ENCODE measurements around the gene LAMA5. TPM values are rescaled to one million over a fixed set of nuclear protein-coding genes. Genes with fewer than 3 reads are reported as not detected.

LAMA5 gene
- total and polyA plus RNA-seq, 2 donors (not counting 1 experiment from before 2014, with no cell fraction given): 52.9 to 83.5 TPM

DNA sequence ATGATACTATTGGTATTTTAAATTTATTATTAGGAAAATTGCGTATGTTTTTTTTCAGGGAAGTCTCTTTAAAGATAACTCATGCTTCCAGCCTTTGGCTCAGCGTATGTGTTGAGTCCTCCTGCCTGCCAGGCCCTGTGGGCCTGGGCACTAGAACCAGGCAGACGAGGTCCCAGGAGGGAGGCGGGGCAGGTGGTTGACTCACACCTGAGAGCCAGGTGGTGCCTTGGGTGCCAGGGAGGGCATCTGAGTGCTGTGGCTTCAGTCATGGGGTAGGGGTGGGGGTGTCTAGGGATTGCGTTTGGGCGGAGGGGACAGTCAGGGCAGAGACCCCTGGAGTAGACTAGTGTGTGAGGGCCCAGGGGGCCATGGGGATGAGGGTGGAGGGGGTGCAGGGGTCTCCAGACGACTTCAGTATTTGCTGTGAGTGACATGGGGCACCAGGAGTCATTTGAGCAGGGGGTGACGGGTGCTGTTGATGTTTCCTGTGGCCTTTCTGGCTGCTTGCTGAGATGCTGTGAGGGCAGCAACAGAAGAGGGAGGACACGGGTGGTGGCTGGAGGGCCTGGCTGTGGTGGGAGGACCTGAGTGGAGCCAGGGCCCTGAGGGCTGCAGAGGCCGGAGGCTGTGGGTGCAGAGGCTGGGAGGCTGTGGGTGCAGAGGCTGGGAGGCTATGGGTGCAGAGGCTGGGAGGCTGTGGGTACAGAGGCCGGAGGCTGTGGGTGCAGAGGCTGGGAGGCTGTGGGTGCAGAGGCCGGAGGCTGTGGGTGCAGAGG lies 79.2 kb downstream of the LAMA5 start:
- no peak for TF ChIP-seq EZH2 (IDR thresholded peaks at IDR 0.05; ENCODE audit: borderline replicate concordance, insufficient read depth, low read depth, low read length, poor library complexity, severe bottlenecking)
- TF ChIP-seq, protein P1, sequence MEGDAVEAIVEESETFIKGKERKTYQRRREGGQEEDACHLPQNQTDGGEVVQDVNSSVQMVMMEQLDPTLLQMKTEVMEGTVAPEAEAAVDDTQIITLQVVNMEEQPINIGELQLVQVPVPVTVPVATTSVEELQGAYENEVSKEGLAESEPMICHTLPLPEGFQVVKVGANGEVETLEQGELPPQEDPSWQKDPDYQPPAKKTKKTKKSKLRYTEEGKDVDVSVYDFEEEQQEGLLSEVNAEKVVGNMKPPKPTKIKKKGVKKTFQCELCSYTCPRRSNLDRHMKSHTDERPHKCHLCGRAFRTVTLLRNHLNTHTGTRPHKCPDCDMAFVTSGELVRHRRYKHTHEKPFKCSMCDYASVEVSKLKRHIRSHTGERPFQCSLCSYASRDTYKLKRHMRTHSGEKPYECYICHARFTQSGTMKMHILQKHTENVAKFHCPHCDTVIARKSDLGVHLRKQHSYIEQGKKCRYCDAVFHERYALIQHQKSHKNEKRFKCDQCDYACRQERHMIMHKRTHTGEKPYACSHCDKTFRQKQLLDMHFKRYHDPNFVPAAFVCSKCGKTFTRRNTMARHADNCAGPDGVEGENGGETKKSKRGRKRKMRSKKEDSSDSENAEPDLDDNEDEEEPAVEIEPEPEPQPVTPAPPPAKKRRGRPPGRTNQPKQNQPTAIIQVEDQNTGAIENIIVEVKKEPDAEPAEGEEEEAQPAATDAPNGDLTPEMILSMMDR (IDR thresholded peaks at IDR 0.05): no peak
- no peak overlapping the region for H3K27ac Mint-ChIP-seq

GRCh38 chr20:62287129-62287528 lies 80.0 kb downstream of the LAMA5 start:
- H3K27ac Mint-ChIP-seq: no peak overlapping the region
- H3K27me3 Mint-ChIP-seq: no peaks in the 10 kb centered on the region
- POLR2A ChIA-PET: no interaction called here

More for the DNA sequence above, 79.2 kb downstream of the LAMA5 start:
- no peaks in the 10 kb centered on the region for H3K27me3 Mint-ChIP-seq
- H3K4me2 ChIP-seq (replicated peaks; ENCODE audit: low read depth, low read length, poor library complexity, severe bottlenecking): no peak overlapping the region
- ATAC-seq (ENCODE audit: low read depth): no peak
- H3K4me1 ChIP-seq (ENCODE audit: control insufficient read depth in 2 of 2, insufficient read depth in 2 of 2, low read length in 2 of 2): peaks cover 0 to 17% of the 10 kb centered on the region in 2 donors
- ChIA-PET POLR2A (no interaction called here), CTCF (no interaction called here)
- no peak overlapping the region for H2AFZ ChIP-seq (ENCODE audit: insufficient read depth, low read depth, low read length, poor library complexity, severe bottlenecking)
- no peaks in the 10 kb centered on the region for H4K20me1 ChIP-seq (ENCODE audit: control insufficient read depth, insufficient read depth, low read length, poor library complexity, severe bottlenecking)
- no peaks in the 10 kb centered on the region for H3K9me3 ChIP-seq (ENCODE audit: control extremely low read depth in 1 of 3, control insufficient read depth in 2 of 3, insufficient read depth in 1 of 3, low read length in 2 of 3)
- H3K4me1 Mint-ChIP-seq: peaks cover 12% of the 10 kb centered on the region
- no peak overlapping the region for H3K27ac ChIP-seq (ENCODE audit: low read length in 2 of 2)
- no peak overlapping the region for H3K4me3 ChIP-seq (ENCODE audit: control extremely low read depth in 1 of 5, extremely low read depth in 1 of 5, insufficient read depth in 1 of 5, low read depth in 2 of 5, low read length in 4 of 5)
- intact Hi-C loops (cut with micrococcal nuclease): no loop called here
- no peaks in the 10 kb centered on the region for H3K9me3 Mint-ChIP-seq (ENCODE audit: insufficient read depth)
- H3K4me3 Mint-ChIP-seq: no peak overlapping the region
- H3K36me3 ChIP-seq (replicated peaks in 1 of 2; ENCODE audit: control extremely low read depth in 1 of 2, control insufficient read depth in 1 of 2, extremely low read depth in 1 of 2, insufficient read depth in 2 of 2, low read length in 1 of 2): peaks cover 0 to 48% of the 10 kb centered on the region in 2 experiments
- 95% methylated on average over 12 of the region's 12 CpGs for WGBS (ENCODE audit: insufficient coverage)
- H3K9ac ChIP-seq (ENCODE audit: low read length): no peak overlapping the region
- no peaks in the 10 kb centered on the region for H3K27me3 ChIP-seq (replicated peaks in 1 of 4; ENCODE audit: control extremely low read depth in 1 of 4, control insufficient read depth in 3 of 4, insufficient read depth in 4 of 4, low read length in 3 of 4)
- DNase-seq: no peak
- H3K79me2 ChIP-seq (ENCODE audit: control insufficient read depth, insufficient read depth, low read length): no peaks in the 10 kb centered on the region

More at GRCh38 chr20:62287129-62287528, 80.0 kb downstream of the LAMA5 start:
- peaks cover 0 to 9% of the 10 kb centered on the region in 2 donors for H3K4me1 ChIP-seq (ENCODE audit: control insufficient read depth in 2 of 2, insufficient read depth in 2 of 2, low read length in 2 of 2)
- no peak overlapping the region for H3K4me3 ChIP-seq (ENCODE audit: control extremely low read depth in 1 of 5, extremely low read depth in 1 of 5, insufficient read depth in 1 of 5, low read depth in 2 of 5, low read length in 4 of 5)
- CTCF ChIA-PET: no interaction called here
- H2AFZ ChIP-seq (ENCODE audit: insufficient read depth, low read depth, low read length, poor library complexity, severe bottlenecking): no peak overlapping the region
- H3K27ac ChIP-seq (ENCODE audit: low read length in 2 of 2): no peak overlapping the region
- no peak overlapping the region for H3K9ac ChIP-seq (ENCODE audit: low read length)
- Mint-ChIP-seq H3K9me3 (ENCODE audit: insufficient read depth) (no peaks in the 10 kb centered on the region), H3K4me1 (peaks cover 7% of the 10 kb centered on the region), H3K4me3 (no peak overlapping the region)
- intact Hi-C loops (cut with micrococcal nuclease): no loop called here
- no peaks in the 10 kb centered on the region for H3K79me2 ChIP-seq (ENCODE audit: control insufficient read depth, insufficient read depth, low read length)
- no peaks in the 10 kb centered on the region for H3K27me3 ChIP-seq (replicated peaks in 1 of 4; ENCODE audit: control extremely low read depth in 1 of 4, control insufficient read depth in 3 of 4, insufficient read depth in 4 of 4, low read length in 3 of 4)
- H3K36me3 ChIP-seq (replicated peaks in 1 of 2; ENCODE audit: control extremely low read depth in 1 of 2, control insufficient read depth in 1 of 2, extremely low read depth in 1 of 2, insufficient read depth in 2 of 2, low read length in 1 of 2): peaks cover 0 to 50% of the 10 kb centered on the region in 2 experiments
- no peaks in the 10 kb centered on the region for H3K9me3 ChIP-seq (ENCODE audit: control extremely low read depth in 1 of 3, control insufficient read depth in 2 of 3, insufficient read depth in 1 of 3, low read length in 2 of 3)
- no peaks in the 10 kb centered on the region for H4K20me1 ChIP-seq (ENCODE audit: control insufficient read depth, insufficient read depth, low read length, poor library complexity, severe bottlenecking)
- ATAC-seq (ENCODE audit: low read depth): no peak
- no peak for TF ChIP-seq EZH2 (IDR thresholded peaks at IDR 0.05; ENCODE audit: borderline replicate concordance, insufficient read depth, low read depth, low read length, poor library complexity, severe bottlenecking)
- TF ChIP-seq, protein P1 (IDR thresholded peaks at IDR 0.05): no peak
- no peak overlapping the region for H3K4me2 ChIP-seq (replicated peaks; ENCODE audit: low read depth, low read length, poor library complexity, severe bottlenecking)
- no peak for DNase-seq
- 100% methylated on average over 1 of the region's 6 CpGs for WGBS (ENCODE audit: insufficient coverage)

Data from B cell (primary cell).